ENCODE results near the gene MYO6.

Gene MYO6

DNA sequence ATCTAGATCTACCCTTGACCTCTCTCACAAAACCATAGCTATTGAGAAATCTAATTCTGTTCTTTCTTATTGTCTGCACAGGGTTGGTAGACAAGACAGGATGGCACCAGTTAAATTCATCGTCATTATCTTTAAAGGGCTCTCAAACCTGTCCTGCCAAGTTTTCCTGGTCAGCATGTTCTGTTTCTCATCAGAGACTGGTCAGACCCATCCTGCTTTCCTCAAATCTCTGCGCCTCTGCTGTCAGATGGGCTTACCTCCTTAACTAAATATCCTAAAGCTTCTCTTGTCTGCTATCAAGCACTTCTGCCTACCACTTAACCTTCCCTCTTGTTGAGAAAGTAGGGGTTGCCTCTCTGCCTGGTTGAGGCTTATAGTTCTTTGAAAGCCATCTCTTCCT, 125.2 kb downstream of the MYO6 start:
- DNase-seq (ENCODE audit: low read depth, low spot score): no peak
- TF ChIP-seq, protein P1, sequence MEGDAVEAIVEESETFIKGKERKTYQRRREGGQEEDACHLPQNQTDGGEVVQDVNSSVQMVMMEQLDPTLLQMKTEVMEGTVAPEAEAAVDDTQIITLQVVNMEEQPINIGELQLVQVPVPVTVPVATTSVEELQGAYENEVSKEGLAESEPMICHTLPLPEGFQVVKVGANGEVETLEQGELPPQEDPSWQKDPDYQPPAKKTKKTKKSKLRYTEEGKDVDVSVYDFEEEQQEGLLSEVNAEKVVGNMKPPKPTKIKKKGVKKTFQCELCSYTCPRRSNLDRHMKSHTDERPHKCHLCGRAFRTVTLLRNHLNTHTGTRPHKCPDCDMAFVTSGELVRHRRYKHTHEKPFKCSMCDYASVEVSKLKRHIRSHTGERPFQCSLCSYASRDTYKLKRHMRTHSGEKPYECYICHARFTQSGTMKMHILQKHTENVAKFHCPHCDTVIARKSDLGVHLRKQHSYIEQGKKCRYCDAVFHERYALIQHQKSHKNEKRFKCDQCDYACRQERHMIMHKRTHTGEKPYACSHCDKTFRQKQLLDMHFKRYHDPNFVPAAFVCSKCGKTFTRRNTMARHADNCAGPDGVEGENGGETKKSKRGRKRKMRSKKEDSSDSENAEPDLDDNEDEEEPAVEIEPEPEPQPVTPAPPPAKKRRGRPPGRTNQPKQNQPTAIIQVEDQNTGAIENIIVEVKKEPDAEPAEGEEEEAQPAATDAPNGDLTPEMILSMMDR (IDR thresholded peaks at IDR 0.05; ENCODE audit: insufficient read depth, low read length, missing control alignments): no peak
- ChIA-PET POLR2A (no interaction called here), CTCF (interaction anchor here (0.7 kb wide), 1 partner anchor 19 kb away, joined by 4 read pairs; no protein-coding TSS in a partner anchor)
- H3K4me3 ChIP-seq (ENCODE audit: low read depth, low read length): no peak overlapping the region

DNA sequence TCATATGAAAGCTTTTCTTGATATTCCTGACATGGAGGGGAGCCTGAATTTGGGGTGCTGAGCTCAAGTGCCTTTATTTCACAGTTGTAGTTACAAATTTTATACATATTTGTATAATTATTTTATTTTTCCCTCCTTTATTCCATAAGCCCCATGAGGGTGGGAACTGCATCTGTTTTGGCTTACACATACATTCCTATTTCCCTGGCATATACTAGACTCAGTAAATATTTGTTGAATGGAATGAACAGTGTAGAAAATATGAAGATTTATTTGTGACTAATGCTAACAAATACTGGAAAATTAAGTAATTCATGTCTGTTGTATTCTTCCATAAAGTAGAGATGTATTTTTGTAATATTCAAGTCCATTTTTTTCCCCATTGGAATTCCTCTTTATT, 127.1 kb downstream of the MYO6 start:
- TF ChIP-seq, protein P1 (IDR thresholded peaks at IDR 0.05; ENCODE audit: insufficient read depth, low read length, missing control alignments): no peak
- H3K4me3 ChIP-seq (ENCODE audit: low read depth, low read length): no peak overlapping the region
- no peak for DNase-seq (ENCODE audit: low read depth, low spot score)
- POLR2A ChIA-PET: no interaction called here
- CTCF ChIA-PET: interaction anchor here (0.7 to 6.5 kb wide), 2 partner anchors 17 kb away, joined by 3 to 56 read pairs; no protein-coding TSS in a partner anchor

DNA sequence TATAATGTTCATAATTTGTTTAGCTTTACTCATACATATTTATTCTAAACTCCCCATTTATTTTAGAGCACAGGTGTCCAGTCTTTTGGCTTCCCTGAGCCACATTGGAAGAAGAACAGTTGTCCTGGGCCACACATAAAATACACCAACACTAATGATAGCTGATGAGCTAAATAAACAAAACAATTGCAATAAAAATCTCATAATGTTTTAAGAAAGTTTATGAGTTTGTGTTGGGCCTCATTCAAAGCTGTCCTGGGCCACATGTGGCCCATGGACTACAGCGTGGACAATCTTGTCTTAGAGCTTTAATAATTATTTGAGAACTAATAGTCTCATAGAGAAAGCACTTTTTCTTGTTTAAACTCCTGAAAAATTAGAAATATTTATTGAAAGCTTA, 131.3 kb downstream of the MYO6 start:
- TF ChIP-seq, protein P1 (IDR thresholded peaks at IDR 0.05; ENCODE audit: insufficient read depth, low read length, missing control alignments): no peak
- POLR2A ChIA-PET: no interaction called here
- DNase-seq (ENCODE audit: low read depth, low spot score): no peak
- H3K4me3 ChIP-seq (ENCODE audit: low read depth, low read length): no peak overlapping the region
- CTCF ChIA-PET: interaction anchor here (1.8 to 6.5 kb wide), 2 partner anchors 13 to 25 kb away, joined by 5 to 56 read pairs; no protein-coding TSS in a partner anchor

DNA sequence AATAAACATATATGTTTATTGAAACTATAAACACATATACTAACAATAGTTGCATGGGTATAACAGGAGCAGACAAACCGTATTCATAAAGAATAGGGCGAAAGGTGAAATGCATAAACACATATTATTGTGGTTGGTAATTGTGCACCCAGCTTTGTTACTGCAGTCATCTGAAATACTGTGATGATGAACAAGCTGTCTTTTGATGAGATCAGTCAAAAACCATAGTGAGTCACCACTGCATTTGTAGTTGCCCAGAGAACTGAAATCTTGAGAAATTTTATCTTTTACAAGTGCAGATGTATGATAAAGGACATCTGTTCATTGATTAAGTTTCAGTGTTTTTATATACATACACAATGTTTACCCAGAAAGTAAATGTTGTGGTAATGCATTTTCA, 133.7 kb downstream of the MYO6 start:
- ChIA-PET CTCF (interaction anchor here (3.8 kb wide), 1 partner anchor 11 kb away, joined by 44 read pairs; no protein-coding TSS in a partner anchor), POLR2A (no interaction called here)
- no peak overlapping the region for H3K4me3 ChIP-seq (ENCODE audit: low read depth, low read length)
- DNase-seq (ENCODE audit: low read depth, low spot score): peak; percentile 19
- TF ChIP-seq, protein P1 (IDR thresholded peaks at IDR 0.05; ENCODE audit: insufficient read depth, low read length, missing control alignments): no peak

DNA sequence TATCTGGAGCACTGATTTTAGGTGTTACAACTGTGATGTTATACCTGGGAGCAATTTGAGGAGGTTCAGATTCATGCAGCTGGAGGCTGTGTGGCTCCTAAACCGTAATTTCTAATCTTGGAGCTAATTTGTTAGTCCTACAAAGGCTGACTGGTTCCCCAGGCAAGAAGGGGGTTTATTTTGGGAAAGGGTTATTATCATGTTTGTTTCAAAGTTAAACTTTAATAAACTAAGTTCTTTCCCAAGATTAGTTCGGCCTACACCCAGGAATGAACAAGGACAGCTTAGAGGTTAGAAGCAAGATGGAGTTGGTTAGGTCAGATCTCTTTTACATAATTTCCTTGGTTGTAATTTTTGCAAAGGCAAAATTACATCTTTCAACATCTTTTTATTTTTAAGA, 135.8 kb downstream of the MYO6 start:
- POLR2A ChIA-PET: no interaction called here
- CTCF ChIA-PET: interaction anchor here (3.8 kb wide), 1 partner anchor 9 kb away, joined by 44 read pairs; no protein-coding TSS in a partner anchor

DNA sequence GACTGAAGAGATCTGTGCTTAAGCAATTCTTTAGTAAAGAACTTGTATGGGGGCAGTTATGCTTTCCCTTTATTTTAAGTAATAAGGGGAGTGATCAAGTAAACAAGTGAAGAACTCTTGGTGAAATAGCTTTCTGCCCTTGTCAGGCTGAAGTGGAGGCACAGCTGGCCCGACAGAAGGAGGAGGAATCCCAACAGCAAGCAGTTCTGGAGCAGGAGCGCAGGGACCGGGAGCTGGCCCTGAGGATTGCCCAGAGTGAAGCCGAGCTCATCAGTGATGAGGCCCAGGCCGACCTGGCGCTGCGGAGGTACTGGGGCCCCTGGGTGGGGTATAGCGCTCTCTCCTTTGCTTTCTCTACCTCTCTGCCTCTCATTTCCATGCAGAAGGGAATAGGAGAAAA, 143.3 kb downstream of the MYO6 start:
- ChIA-PET POLR2A (no interaction called here), CTCF (interaction anchor here (0.8 to 4.9 kb wide), 14 partner anchors 9 to 1568 kb away, joined by 3 to 64 read pairs (median 11); no protein-coding TSS in a partner anchor)
- DNase-seq (ENCODE audit: low read depth, low spot score): no peak
- H3K4me3 ChIP-seq (ENCODE audit: low read depth, low read length): no peak overlapping the region
- TF ChIP-seq, protein P1 (IDR thresholded peaks at IDR 0.05; ENCODE audit: insufficient read depth, low read length, missing control alignments): no peak

More for the DNA sequence above, 135.8 kb downstream of the MYO6 start:
- no peak for DNase-seq (ENCODE audit: low read depth, low spot score)
- H3K4me3 ChIP-seq (ENCODE audit: low read depth, low read length): no peak overlapping the region
- TF ChIP-seq, protein P1 (IDR thresholded peaks at IDR 0.05; ENCODE audit: insufficient read depth, low read length, missing control alignments): no peak
